GM10266 (cell line): Measurements from ENCODE around the gene INHBB.
"Not testable (repeated sequence)": the region's sequence is repeated elsewhere in the genome, so short reads cannot be mapped to it uniquely, and the experiment has no call there.

ENCODE experiments used
- DNase-seq: peaks from one replicate; pipeline ENCODE4 v3.0.0; 2012; ENCODE audit errors: extremely low spot score
- CTCF ChIP-seq: IDR thresholded peaks from 2 replicates; pipeline ENCODE4 v1.5.1; 2012; ENCODE audit warnings: mild to moderate bottlenecking, low read depth; ENCODE audit not compliant: control insufficient read depth, insufficient read depth; ENCODE audit errors: missing control alignments

The INHBB gene

GRCh38 chr2:120388222-120389035 lies 42.5 kb downstream of the INHBB start:
- no peak for TF ChIP-seq CTCF
- DNase-seq = no peak

- TF ChIP-seq CTCF = no peak
- no peak for DNase-seq
These were observed 43.1 kb downstream of the INHBB start for GRCh38 chr2:120389036-120389391.

GRCh38 chr2:120390381-120391055 lies 44.6 kb downstream of the INHBB start:
- TF ChIP-seq CTCF = no peak
- DNase-seq = no peak

- not testable (repeated sequence) for DNase-seq
These were observed 45.4 kb downstream of the INHBB start for GRCh38 chr2:120391382-120391781.

GRCh38 chr2:120391911-120392665 lies 46.2 kb downstream of the INHBB start:
- DNase-seq = no peak
- no peak for TF ChIP-seq CTCF

- no peak for DNase-seq
These were observed 47.0 kb downstream of the INHBB start for GRCh38 chr2:120392923-120393322.

More at GRCh38 chr2:120392923-120393322, 47.0 kb downstream of the INHBB start:
- no peak for TF ChIP-seq CTCF
